HCT116 (cell line): ENCODE measurements around the gene NR6A1. TPM values are rescaled to one million over a fixed set of nuclear protein-coding genes. Genes with fewer than 3 reads are reported as not detected.

ENCODE experiments used
- ATAC-seq: fragments of 200-7000 bp; cut with Tn5 transposase; 2 replicates; pipeline ENCODE4 v1.9.1; 2020; ENCODE audit warnings: mild to moderate bottlenecking, moderate library complexity
- BruUV-seq: library from RNA; stranded (reverse); fragments of 400-500 nt; replicated peaks from 2 replicates; lab custom pipeline; 2021; lab: Mats Ljungman, UMichigan
- CTCF ChIA-PET: fragments of 300-600 bp; sonication (Branson Sonifier 250); formaldehyde crosslinking; loops from one replicate; lab custom pipeline; 2021; ENCODE audit warnings: antibody characterized with exemption; lab: Charles Lee
- POLR2A ChIA-PET: fragments of 300-600, 350-600 bp; sonication (Branson Sonifier 250); formaldehyde crosslinking; loops from one replicate; lab custom pipeline; 2021; ENCODE audit warnings: antibody characterized with exemption; lab: Charles Lee
- RAD21 ChIA-PET, 2 experiments: fragments of 300-600 bp; sonication (Branson Sonifier 250); formaldehyde crosslinking; loops; one replicate each; lab custom pipeline; 2023; ENCODE audit warnings: low total read pairs in 2 of 2; ENCODE audit not compliant: uncharacterized antibody in 2 of 2, unreplicated experiment in 2 of 2, low non-redundant PET in 1 of 2; lab: Charles Lee
- DNase-seq: peaks from one replicate; pipeline ENCODE4 v3.0.0-alpha.2; 2010; ENCODE audit warnings: low read depth, low spot score
- H2AFZ ChIP-seq: fragments of 200-600 bp; shearing (Covaris generic), sonication (generic); 2 replicates; pipeline ENCODE4 v1.6.1; 2017; ENCODE audit warnings: low read depth, mixed run types, mixed read lengths, antibody characterized with exemption, low read length; ENCODE audit not compliant: poor library complexity, severe bottlenecking
- H3K27ac ChIP-seq: 2 replicates; pipeline ENCODE4 v1.5.1; 2012; ENCODE audit warnings: low read depth, low read length
- H3K27me3 ChIP-seq: fragments of 200-600 bp; sonication (generic); 2 replicates; pipeline ENCODE4 v1.6.1; 2016; ENCODE audit warnings: mixed run types, low read length, mixed read lengths; ENCODE audit not compliant: insufficient read depth
- H3K36me3 ChIP-seq, 2 experiments: fragments of 200-500 bp in 1 of 2; fragments of 200-600 bp in 1 of 2; sonication (Bioruptor generic) in 1 of 2; sonication (generic) in 1 of 2; 2 replicates each; pipeline versions ENCODE4 v1.5.1 to v1.6.1; 2014 to 2016; ENCODE audit warnings: low read length in 2 of 2, inconsistent platforms in 1 of 2, mixed read lengths in 1 of 2, mixed run types in 1 of 2; ENCODE audit not compliant: insufficient read depth in 2 of 2, control insufficient read depth in 1 of 2
- H3K4me1 ChIP-seq, 2 experiments: fragments of 200-600 bp in 1 of 2; sonication (generic) in 1 of 2; 2 replicates each; pipeline versions ENCODE4 v1.5.1 to v1.6.1; 2012 to 2017; ENCODE audit warnings: low read length in 2 of 2, inconsistent platforms in 1 of 2, mild to moderate bottlenecking in 1 of 2, mixed read lengths in 1 of 2, mixed run types in 1 of 2, moderate library complexity in 1 of 2; ENCODE audit not compliant: insufficient read depth in 2 of 2, control insufficient read depth in 1 of 2
- H3K4me2 ChIP-seq: fragments of 200-600 bp; sonication (generic); 2 replicates; pipeline ENCODE4 v1.6.1; 2017; ENCODE audit warnings: mixed run types, low read length, mixed read lengths
- H3K4me3 ChIP-seq, 2 experiments: fragments of 200-600 bp in 1 of 2; sonication (generic) in 1 of 2; replicated peaks in 1 of 2; 2 replicates each; pipeline ENCODE4 v1.5.1; 2011 to 2016; ENCODE audit warnings: low read length in 2 of 2, control low read depth in 1 of 2, low read depth in 1 of 2, mild to moderate bottlenecking in 1 of 2, mixed read lengths in 1 of 2, mixed run types in 1 of 2
- H3K79me2 ChIP-seq: fragments of 200-600 bp; sonication (generic); 2 replicates; pipeline ENCODE4 v1.6.1; 2017; ENCODE audit warnings: mild to moderate bottlenecking, mixed run types, low read length, moderate library complexity, mixed read lengths; ENCODE audit not compliant: insufficient read depth
- H3K9ac ChIP-seq: fragments of 200-600 bp; sonication (generic); 2 replicates; pipeline ENCODE4 v1.6.1; 2016; ENCODE audit warnings: low read length, mixed read lengths
- H3K9me2 ChIP-seq: fragments of 200-600 bp; sonication (generic), shearing (Covaris generic); 2 replicates; pipeline ENCODE4 v1.6.1; 2017; ENCODE audit warnings: mixed run types, mild to moderate bottlenecking, moderate library complexity; ENCODE audit not compliant: insufficient read depth
- H3K9me3 ChIP-seq, 2 experiments: fragments of 200-500 bp in 1 of 2; fragments of 200-600 bp in 1 of 2; sonication (Bioruptor generic) in 1 of 2; sonication (generic) in 1 of 2; 2 replicates each; pipeline ENCODE4 v1.6.1; 2014 to 2017; ENCODE audit warnings: low read length in 2 of 2, mixed read lengths in 2 of 2, inconsistent platforms in 1 of 2, low read depth in 1 of 2, mild to moderate bottlenecking in 1 of 2, mixed run types in 1 of 2, moderate library complexity in 1 of 2; ENCODE audit not compliant: control insufficient read depth in 1 of 2, insufficient read depth in 1 of 2
- H4K20me1 ChIP-seq: fragments of 200-600 bp; sonication (generic), shearing (Covaris generic); 2 replicates; pipeline ENCODE4 v1.6.1; 2017; ENCODE audit warnings: mixed run types, mild to moderate bottlenecking, moderate library complexity; ENCODE audit not compliant: insufficient read depth
- EGR1 ChIP-seq: IDR thresholded peaks from 2 replicates; pipeline ENCODE4 v1.6.1; 2012; ENCODE audit warnings: low read depth
- ELF1 ChIP-seq: IDR thresholded peaks from 2 replicates; pipeline ENCODE4 v1.6.1; 2012; ENCODE audit warnings: low read depth, borderline replicate concordance
- EZH2 ChIP-seq: fragments of 200-600 bp; sonication (generic); IDR thresholded peaks from 2 replicates; pipeline ENCODE4 v1.6.1; 2017; ENCODE audit warnings: antibody characterized with exemption, mixed run types
- POLR2A ChIP-seq: IDR thresholded peaks from 2 replicates; pipeline ENCODE4 v1.7.0; 2011; ENCODE audit warnings: borderline replicate concordance; ENCODE audit not compliant: insufficient read depth, insufficient read length; ENCODE audit errors: extremely low read depth
- POLR2AphosphoS5 ChIP-seq: IDR thresholded peaks from 2 replicates; pipeline ENCODE4 v1.6.1; 2011; ENCODE audit warnings: mild to moderate bottlenecking, low read depth, low read length, moderate library complexity
- RAD21 ChIP-seq: IDR thresholded peaks from 2 replicates; pipeline ENCODE4 v1.6.1; 2012; ENCODE audit warnings: low read depth, mild to moderate bottlenecking
- SP1 ChIP-seq: IDR thresholded peaks from 2 replicates; pipeline ENCODE4 v1.6.1; 2012; ENCODE audit warnings: low read depth
- SRF ChIP-seq: IDR thresholded peaks from 2 replicates; pipeline ENCODE4 v1.6.1; 2012; ENCODE audit warnings: low read depth
- ZNF274 ChIP-seq: fragments of 200-500 bp; sonication (Bioruptor generic); IDR thresholded peaks from 2 replicates; pipeline ENCODE4 v1.6.1; 2014; ENCODE audit warnings: mild to moderate bottlenecking, low read depth, low read length, inconsistent platforms
- intact Hi-C: fragments of 100-400 bp; cut with micrococcal nuclease; formaldehyde crosslinking; loops from 2 replicates; pipeline ENCODE4 v1.10.0; 2022
- total RNA-seq: library from RNA; stranded (reverse); gene quantifications from one replicate; pipeline ENCODE4 v1.2.1, GENCODE V29; 2021; ENCODE audit not compliant: unreplicated experiment
- TF ChIP-seq, protein P1 (sequence below): IDR thresholded peaks from 2 replicates; pipeline ENCODE4 v1.6.1; 2012; ENCODE audit warnings: low read depth
- TF ChIP-seq, protein P2 (sequence below): IDR thresholded peaks from 2 replicates; pipeline ENCODE4 v1.6.1; 2012
- TF ChIP-seq, protein P3 (sequence below), 3 experiments: fragments of 200-600 bp in 1 of 3; sonication (generic) in 1 of 3; IDR thresholded peaks in 2 of 3; conservative IDR thresholded peaks in 1 of 3; 2 replicates each; pipeline ENCODE4 v1.5.1; 2012 to 2017; ENCODE audit warnings: low read depth in 2 of 3, low read length in 2 of 3, antibody characterized with exemption in 1 of 3, borderline replicate concordance in 1 of 3, control low read depth in 1 of 3, mild to moderate bottlenecking in 1 of 3, mixed read lengths in 1 of 3, mixed run types in 1 of 3, moderate library complexity in 1 of 3; ENCODE audit not compliant: insufficient read depth in 1 of 3

The NR6A1 gene
- total RNA-seq, 1 experiment from 2014 or later: 9.9 TPM

DNA sequence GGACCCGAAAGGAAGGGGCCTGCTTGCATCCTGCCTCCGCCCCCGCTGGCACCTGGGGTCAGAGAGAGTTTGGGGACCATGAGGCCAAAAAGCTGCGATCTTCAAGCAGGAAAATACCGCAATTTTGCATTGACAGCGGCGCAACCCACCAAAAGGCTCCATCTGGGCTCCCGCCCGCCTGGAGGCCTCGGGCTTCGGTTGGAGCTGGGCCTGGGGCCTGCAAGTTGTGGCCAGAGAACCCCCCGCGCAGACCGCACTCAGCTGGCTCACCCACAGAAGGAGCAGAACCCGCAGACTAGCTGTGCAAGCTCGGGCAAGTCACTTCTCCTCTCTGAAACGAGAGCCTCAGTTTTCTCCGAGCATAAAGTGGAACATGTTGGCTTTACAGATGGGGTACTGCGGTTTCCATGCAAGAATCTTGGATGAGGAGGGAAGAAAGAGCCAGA lies 265.2 kb downstream of the NR6A1 start (continued):
- TF ChIP-seq, protein P1, sequence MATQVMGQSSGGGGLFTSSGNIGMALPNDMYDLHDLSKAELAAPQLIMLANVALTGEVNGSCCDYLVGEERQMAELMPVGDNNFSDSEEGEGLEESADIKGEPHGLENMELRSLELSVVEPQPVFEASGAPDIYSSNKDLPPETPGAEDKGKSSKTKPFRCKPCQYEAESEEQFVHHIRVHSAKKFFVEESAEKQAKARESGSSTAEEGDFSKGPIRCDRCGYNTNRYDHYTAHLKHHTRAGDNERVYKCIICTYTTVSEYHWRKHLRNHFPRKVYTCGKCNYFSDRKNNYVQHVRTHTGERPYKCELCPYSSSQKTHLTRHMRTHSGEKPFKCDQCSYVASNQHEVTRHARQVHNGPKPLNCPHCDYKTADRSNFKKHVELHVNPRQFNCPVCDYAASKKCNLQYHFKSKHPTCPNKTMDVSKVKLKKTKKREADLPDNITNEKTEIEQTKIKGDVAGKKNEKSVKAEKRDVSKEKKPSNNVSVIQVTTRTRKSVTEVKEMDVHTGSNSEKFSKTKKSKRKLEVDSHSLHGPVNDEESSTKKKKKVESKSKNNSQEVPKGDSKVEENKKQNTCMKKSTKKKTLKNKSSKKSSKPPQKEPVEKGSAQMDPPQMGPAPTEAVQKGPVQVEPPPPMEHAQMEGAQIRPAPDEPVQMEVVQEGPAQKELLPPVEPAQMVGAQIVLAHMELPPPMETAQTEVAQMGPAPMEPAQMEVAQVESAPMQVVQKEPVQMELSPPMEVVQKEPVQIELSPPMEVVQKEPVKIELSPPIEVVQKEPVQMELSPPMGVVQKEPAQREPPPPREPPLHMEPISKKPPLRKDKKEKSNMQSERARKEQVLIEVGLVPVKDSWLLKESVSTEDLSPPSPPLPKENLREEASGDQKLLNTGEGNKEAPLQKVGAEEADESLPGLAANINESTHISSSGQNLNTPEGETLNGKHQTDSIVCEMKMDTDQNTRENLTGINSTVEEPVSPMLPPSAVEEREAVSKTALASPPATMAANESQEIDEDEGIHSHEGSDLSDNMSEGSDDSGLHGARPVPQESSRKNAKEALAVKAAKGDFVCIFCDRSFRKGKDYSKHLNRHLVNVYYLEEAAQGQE: no peak
- TF ChIP-seq, protein P2, sequence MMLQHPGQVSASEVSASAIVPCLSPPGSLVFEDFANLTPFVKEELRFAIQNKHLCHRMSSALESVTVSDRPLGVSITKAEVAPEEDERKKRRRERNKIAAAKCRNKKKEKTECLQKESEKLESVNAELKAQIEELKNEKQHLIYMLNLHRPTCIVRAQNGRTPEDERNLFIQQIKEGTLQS: no peak

DNA sequence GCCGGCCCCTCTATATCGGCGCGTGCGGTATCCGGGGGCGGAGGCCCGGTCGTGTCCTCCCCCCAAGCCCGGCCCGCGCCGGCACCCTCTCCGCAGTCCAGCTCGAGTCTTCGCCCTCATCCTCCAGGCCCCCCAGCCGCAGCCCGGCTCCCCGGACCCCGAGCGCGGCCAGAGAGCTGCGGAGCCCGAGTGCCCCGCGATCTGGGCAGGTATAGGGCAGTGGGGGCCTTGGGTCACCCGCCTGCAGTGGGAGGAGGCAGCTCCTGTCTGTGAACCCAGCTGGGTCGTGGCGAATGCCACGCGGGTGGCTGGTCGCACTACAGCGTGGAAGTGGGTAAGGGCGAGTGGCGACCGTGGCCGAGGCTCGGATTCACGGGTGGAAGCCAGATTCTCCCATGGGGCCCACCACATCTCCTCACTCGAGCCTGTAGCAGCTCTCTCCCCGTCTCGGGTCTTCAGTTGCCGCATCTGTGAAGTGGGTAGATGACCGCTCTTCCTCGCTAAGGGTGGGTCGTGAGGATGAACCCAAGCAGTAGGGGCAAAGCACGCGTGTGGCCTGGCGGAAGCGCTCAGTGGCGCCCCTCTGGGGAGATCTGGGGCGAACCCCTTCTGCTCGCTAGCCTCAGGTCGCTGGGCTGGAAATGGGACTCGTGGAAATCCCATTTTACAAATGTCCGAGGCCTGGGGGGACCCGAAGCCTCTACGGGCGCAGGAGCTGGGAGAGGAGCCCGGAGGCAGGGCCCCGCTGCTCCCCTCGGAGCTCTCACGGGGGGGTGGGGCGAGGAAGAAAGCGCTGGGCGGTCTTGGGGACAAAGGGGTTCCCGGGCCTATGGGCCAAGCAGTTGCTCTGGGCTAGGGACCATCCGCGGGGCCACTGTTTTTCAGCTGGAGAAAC lies 265.9 kb downstream of the NR6A1 start:
- no peaks in the 10 kb centered on the region for H3K27me3 ChIP-seq
- H3K36me3 ChIP-seq: no peaks in the 10 kb centered on the region
- RAD21 ChIA-PET: no interaction called here
- H3K79me2 ChIP-seq: no peaks in the 10 kb centered on the region
- intact Hi-C loops: no loop called here
- no peak overlapping the region for H3K9ac ChIP-seq
- no peak overlapping the region for H3K4me2 ChIP-seq
- no peak overlapping the region for H3K27ac ChIP-seq
- no peak for ATAC-seq
- no peak overlapping the region for H2AFZ ChIP-seq
- H3K9me3 ChIP-seq: no peaks in the 10 kb centered on the region
- no peaks in the 10 kb centered on the region for H3K4me1 ChIP-seq
- TF ChIP-seq EGR1 (no peak), ELF1 (no peak), POLR2AphosphoS5 (no peak), ZNF274 (no peak), EZH2 (no peak), SRF (no peak), POLR2A (no peak), SP1 (no peak), RAD21 (no peak)
- TF ChIP-seq, protein P3, sequence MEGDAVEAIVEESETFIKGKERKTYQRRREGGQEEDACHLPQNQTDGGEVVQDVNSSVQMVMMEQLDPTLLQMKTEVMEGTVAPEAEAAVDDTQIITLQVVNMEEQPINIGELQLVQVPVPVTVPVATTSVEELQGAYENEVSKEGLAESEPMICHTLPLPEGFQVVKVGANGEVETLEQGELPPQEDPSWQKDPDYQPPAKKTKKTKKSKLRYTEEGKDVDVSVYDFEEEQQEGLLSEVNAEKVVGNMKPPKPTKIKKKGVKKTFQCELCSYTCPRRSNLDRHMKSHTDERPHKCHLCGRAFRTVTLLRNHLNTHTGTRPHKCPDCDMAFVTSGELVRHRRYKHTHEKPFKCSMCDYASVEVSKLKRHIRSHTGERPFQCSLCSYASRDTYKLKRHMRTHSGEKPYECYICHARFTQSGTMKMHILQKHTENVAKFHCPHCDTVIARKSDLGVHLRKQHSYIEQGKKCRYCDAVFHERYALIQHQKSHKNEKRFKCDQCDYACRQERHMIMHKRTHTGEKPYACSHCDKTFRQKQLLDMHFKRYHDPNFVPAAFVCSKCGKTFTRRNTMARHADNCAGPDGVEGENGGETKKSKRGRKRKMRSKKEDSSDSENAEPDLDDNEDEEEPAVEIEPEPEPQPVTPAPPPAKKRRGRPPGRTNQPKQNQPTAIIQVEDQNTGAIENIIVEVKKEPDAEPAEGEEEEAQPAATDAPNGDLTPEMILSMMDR (IDR thresholded peaks at IDR 0.05 in 2 of 3, conservative IDR thresholded peaks at IDR 0.05 in 1 of 3; ENCODE audit: borderline replicate concordance in 1 of 3, insufficient read depth in 1 of 3, low read depth in 2 of 3, low read length in 2 of 3): no peak
- POLR2A ChIA-PET: no interaction called here
- no peak for DNase-seq
- H4K20me1 ChIP-seq: no peaks in the 10 kb centered on the region
- no TSS peak for BruUV-seq
- CTCF ChIA-PET: no interaction called here
- no peak overlapping the region for H3K4me3 ChIP-seq
- no peaks in the 10 kb centered on the region for H3K9me2 ChIP-seq
